Measurements from ENCODE around the gene RNF208. TPM values are rescaled to one million over a fixed set of nuclear protein-coding genes. Genes with fewer than 3 reads are reported as not detected.
"Not testable (repeated sequence)": the region's sequence is repeated elsewhere in the genome, so short reads cannot be mapped to it uniquely, and the experiment has no call there.

The RNF208 gene
- total RNA-seq, 2 donors from 2014 or later = 5.9 to 7.9 TPM

DNA sequence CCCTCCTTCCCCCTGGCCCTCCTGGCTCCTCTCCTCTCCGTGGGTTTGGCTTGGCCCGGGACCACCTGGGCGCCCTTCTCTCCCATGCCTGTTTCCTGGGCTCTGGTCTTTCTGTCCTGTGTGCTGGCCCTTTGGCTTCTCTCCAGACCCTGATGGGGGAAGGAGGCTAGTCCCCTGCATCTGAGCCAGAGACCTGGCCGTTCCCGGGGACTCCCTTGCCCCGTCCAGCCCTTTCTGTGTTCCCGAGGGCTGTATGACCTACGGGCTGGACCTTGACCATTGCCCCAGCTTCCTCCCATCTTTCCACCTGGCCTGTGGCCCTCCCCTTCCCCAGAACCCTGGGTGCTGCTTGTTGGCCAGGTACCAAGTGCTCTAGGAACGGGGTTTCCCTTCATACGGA is 41.5 kb upstream of the RNF208 start:
- peaks cover 37% of the 10 kb centered on the region for H3K36me3 ChIP-seq

DNA sequence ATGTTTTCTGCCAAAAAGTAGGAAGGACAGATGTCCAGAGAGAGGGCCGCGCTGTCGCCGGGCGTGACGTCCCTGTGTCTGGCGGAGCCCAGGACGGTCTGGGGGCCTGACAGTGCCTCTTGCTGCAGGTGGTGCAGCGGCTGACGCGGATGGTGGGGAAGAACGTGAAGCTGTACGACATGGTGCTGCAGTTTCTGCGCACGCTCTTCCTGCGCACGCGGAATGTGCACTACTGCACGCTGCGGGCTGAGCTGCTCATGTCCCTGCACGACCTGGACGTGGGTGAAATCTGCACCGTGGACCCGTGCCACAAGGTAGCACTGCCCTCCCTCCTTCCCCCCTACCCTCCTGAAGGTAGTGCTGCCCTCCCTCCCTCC is 40.9 kb upstream of the RNF208 start:
- no peak for DNase-seq (ENCODE audit: low spot score)
- Histone ChIP-seq H3K27ac (no peak overlapping the region), H3K9me3 (no peaks in the 10 kb centered on the region), H3K36me3 (peaks cover 37% of the 10 kb centered on the region), H3K4me3 (no peak overlapping the region), H3K27me3 (no peaks in the 10 kb centered on the region), H3K4me1 (peaks cover 0 to 1% of the 10 kb centered on the region in 2 donors)
- TF ChIP-seq, protein P1, sequence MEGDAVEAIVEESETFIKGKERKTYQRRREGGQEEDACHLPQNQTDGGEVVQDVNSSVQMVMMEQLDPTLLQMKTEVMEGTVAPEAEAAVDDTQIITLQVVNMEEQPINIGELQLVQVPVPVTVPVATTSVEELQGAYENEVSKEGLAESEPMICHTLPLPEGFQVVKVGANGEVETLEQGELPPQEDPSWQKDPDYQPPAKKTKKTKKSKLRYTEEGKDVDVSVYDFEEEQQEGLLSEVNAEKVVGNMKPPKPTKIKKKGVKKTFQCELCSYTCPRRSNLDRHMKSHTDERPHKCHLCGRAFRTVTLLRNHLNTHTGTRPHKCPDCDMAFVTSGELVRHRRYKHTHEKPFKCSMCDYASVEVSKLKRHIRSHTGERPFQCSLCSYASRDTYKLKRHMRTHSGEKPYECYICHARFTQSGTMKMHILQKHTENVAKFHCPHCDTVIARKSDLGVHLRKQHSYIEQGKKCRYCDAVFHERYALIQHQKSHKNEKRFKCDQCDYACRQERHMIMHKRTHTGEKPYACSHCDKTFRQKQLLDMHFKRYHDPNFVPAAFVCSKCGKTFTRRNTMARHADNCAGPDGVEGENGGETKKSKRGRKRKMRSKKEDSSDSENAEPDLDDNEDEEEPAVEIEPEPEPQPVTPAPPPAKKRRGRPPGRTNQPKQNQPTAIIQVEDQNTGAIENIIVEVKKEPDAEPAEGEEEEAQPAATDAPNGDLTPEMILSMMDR (IDR thresholded peaks at IDR 0.05) = no peak

More for the DNA sequence above, 41.5 kb upstream of the RNF208 start:
- no peak for DNase-seq (ENCODE audit: low spot score)
- Histone ChIP-seq H3K4me3 (no peak overlapping the region), H3K27me3 (no peaks in the 10 kb centered on the region), H3K27ac (no peak overlapping the region), H3K9me3 (no peaks in the 10 kb centered on the region), H3K4me1 (peaks cover 0 to 7% of the 10 kb centered on the region in 2 donors)
- TF ChIP-seq, protein P1 (IDR thresholded peaks at IDR 0.05) = no peak

DNA sequence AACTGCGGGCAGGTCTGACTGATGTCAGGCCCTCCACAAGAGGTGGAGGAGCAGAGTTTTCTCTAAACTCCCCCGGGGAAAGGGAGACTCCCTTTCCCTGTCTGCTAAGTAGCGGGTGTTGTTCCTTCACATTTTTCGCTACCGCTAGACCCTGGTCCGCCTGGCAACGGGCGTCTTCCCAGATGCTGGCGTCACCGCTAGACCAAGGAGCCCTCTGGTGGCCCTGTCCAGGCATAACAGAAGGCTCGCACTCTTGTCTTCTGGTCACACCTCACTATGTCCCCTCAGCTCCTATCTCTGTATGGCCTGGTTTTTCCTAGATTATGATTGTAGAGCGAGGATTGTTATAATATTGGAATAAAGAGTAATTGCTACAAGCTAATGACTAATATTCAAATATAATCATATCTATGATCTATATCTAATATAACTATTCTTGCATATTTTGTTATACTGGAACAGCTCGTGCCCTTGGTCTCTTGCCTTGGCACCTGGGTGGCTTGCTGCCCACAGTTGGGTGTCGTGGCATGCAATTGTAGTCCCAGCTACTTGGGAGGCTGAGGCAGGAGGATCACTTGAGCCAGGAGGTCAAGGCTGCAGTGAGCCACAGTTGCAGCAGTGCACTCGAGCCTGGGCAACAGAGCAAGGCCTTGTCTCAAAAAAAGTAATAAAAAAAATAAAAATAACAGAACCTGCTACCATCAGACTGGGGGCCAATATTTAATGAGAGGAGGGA is 40.3 kb upstream of the RNF208 start:
- peaks cover 34% of the 10 kb centered on the region for H3K36me3 ChIP-seq
- H3K27ac ChIP-seq; H3K4me3 ChIP-seq; H3K9me3 ChIP-seq; H3K27me3 ChIP-seq; H3K4me1 ChIP-seq; DNase-seq (ENCODE audit: low spot score): not testable (repeated sequence)
- TF ChIP-seq, protein P1 (IDR thresholded peaks at IDR 0.05) = peak; percentile 17 to 65

DNA sequence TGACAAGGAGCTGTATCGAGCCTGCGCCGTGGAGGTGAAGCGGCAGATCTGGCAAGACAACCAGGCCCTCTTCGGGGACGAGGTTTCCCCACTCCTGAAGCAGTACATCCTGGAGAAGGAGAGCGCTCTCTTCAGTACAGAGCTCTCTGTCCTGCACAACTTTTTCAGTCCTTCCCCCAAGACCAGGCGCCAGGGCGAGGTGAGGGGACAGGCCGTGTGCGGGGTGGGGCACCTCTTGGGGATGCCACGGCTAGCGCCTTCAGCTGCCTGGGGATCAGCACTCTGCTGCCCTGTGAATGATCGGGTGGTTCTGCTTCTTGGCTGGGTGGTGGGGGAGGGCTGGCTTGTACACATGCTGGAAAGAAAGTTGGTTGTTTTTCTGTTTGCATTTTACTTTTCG is 34.8 kb upstream of the RNF208 start:
- Histone ChIP-seq H3K27ac (no peak overlapping the region), H3K4me1 (peaks cover 0 to 25% of the 10 kb centered on the region in 2 donors), H3K4me3 (peak overlapping the region in 1 of 2 donors; percentile 77), H3K9me3 (no peaks in the 10 kb centered on the region), H3K36me3 (peaks cover 4% of the 10 kb centered on the region), H3K27me3 (no peaks in the 10 kb centered on the region)
- no peak for DNase-seq (ENCODE audit: low spot score)
- TF ChIP-seq, protein P1 (IDR thresholded peaks at IDR 0.05) = no peak

DNA sequence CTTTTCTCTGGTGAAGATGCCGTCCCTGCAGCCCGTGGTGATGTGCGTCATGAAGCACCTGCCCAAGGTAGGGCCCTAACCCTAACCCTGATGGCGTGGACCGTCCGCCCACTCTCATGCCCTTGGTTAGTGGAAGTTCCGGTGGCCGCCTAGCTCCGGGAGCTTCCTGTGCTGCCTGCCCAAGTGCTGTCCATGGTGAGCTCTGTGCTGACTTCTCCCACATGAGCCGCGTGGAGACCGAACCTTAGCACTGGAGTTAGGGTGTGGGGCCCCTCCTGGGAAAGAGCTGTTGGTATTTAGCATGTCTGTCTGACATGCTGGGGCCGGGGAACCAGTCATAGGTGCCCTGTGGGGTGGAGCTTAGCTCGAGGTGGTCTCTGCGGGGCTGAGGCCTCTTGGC is 34.3 kb upstream of the RNF208 start:
- H3K9me3 ChIP-seq = no peaks in the 10 kb centered on the region
- peaks cover 0 to 25% of the 10 kb centered on the region in 2 donors for H3K4me1 ChIP-seq
- H3K36me3 ChIP-seq = peaks cover 4% of the 10 kb centered on the region
- no peak for DNase-seq (ENCODE audit: low spot score)
- TF ChIP-seq, protein P1 (IDR thresholded peaks at IDR 0.05) = no peak
- no peak overlapping the region for H3K27ac ChIP-seq
- no peaks in the 10 kb centered on the region for H3K27me3 ChIP-seq
- H3K4me3 ChIP-seq = peak overlapping the region; percentile 77 to 79
